Liver (tissue), 9 donors: ENCODE measurements around the gene UGT1A8. TPM values are rescaled to one million over a fixed set of nuclear protein-coding genes. Genes with fewer than 3 reads are reported as not detected.
"Not testable (repeated sequence)": the region's sequence is repeated elsewhere in the genome, so short reads cannot be mapped to it uniquely, and the experiment has no call there.

Experiments used
- DNase-seq: peaks from one replicate; pipeline ENCODE4 v3.0.0-alpha.2; 2017; ENCODE audit warnings: low spot score
- H3K27ac ChIP-seq, 2 donors: one replicate each; pipeline ENCODE4 v1.7.0; 2013; ENCODE audit warnings: inconsistent platforms in 2 of 2, low read length in 2 of 2, control low read depth in 1 of 2, low read depth in 1 of 2, mild to moderate bottlenecking in 1 of 2
- H3K27me3 ChIP-seq, 4 donors: one replicate each; pipeline versions ENCODE4 v1.6.1 to v1.7.0; 2013; ENCODE audit warnings: low read length in 3 of 4, inconsistent platforms in 1 of 4, mild to moderate bottlenecking in 1 of 4, moderate library complexity in 1 of 4; ENCODE audit not compliant: control insufficient read depth in 4 of 4, insufficient read depth in 4 of 4
- H3K36me3 ChIP-seq, 4 donors: one replicate each; pipeline versions ENCODE4 v1.6.1 to v1.7.0; 2013; ENCODE audit warnings: low read length in 3 of 4, mild to moderate bottlenecking in 3 of 4, low read depth in 1 of 4, moderate library complexity in 1 of 4; ENCODE audit not compliant: control insufficient read depth in 4 of 4, insufficient read depth in 3 of 4
- H3K4me1 ChIP-seq, 4 donors: one replicate each; pipeline versions ENCODE4 v1.6.1 to v1.7.0; 2013; ENCODE audit warnings: low read length in 3 of 4, mild to moderate bottlenecking in 3 of 4, moderate library complexity in 1 of 4; ENCODE audit not compliant: control insufficient read depth in 4 of 4, insufficient read depth in 4 of 4
- H3K4me3 ChIP-seq, 3 donors: one replicate each; pipeline versions ENCODE4 v1.6.1 to v1.7.0; 2013; ENCODE audit warnings: low read length in 3 of 3, control low read depth in 1 of 3, low read depth in 1 of 3, mild to moderate bottlenecking in 1 of 3
- H3K9ac ChIP-seq, 2 donors: one replicate each; pipeline ENCODE4 v1.7.0; 2013; ENCODE audit warnings: low read length in 2 of 2, mild to moderate bottlenecking in 2 of 2, moderate library complexity in 2 of 2, control low read depth in 1 of 2, low read depth in 1 of 2
- H3K9me3 ChIP-seq, 4 donors: one replicate each; pipeline versions ENCODE4 v1.6.1 to v1.7.0; 2013; ENCODE audit warnings: low read length in 3 of 4; ENCODE audit not compliant: control insufficient read depth in 4 of 4
- ATF3 ChIP-seq: IDR thresholded peaks from 2 replicates; pipeline ENCODE4 v1.6.1; 2016; ENCODE audit warnings: antibody characterized with exemption
- EGR1 ChIP-seq, 2 donors: IDR thresholded peaks; 2 replicates each; pipeline ENCODE4 v1.6.1; 2016 to 2018; ENCODE audit warnings: antibody characterized with exemption in 2 of 2, low read depth in 2 of 2
- FOXA1 ChIP-seq: IDR thresholded peaks from 2 replicates; pipeline ENCODE4 v1.6.1; 2016; ENCODE audit warnings: antibody characterized with exemption
- FOXA2 ChIP-seq: IDR thresholded peaks from 2 replicates; pipeline ENCODE4 v1.6.1; 2016; ENCODE audit warnings: antibody characterized with exemption
- GABPA ChIP-seq, 2 donors: IDR thresholded peaks in 1 of 2; conservative IDR thresholded peaks in 1 of 2; 2 replicates each; pipeline ENCODE4 v1.6.1; 2016; ENCODE audit warnings: antibody characterized with exemption in 2 of 2, mild to moderate bottlenecking in 1 of 2, moderate library complexity in 1 of 2
- HNF4A ChIP-seq, 2 donors: conservative IDR thresholded peaks; 2 replicates each; pipeline ENCODE4 v1.6.1; 2016; ENCODE audit warnings: antibody characterized with exemption in 2 of 2, mild to moderate bottlenecking in 2 of 2
- HNF4G ChIP-seq: IDR thresholded peaks from 2 replicates; pipeline ENCODE4 v1.6.1; 2016; ENCODE audit warnings: antibody characterized with exemption
- JUND ChIP-seq, 2 donors: IDR thresholded peaks; 2 replicates each; pipeline ENCODE4 v1.6.1; 2016; ENCODE audit warnings: antibody characterized with exemption in 2 of 2
- MAX ChIP-seq: IDR thresholded peaks from 2 replicates; pipeline ENCODE4 v1.6.1; 2016; ENCODE audit warnings: antibody characterized with exemption
- NR2F2 ChIP-seq: IDR thresholded peaks from 2 replicates; pipeline ENCODE4 v1.6.1; 2016; ENCODE audit warnings: antibody characterized with exemption
- RAD21 ChIP-seq, 2 donors: IDR thresholded peaks; 2 replicates each; pipeline ENCODE4 v1.6.1; 2016; ENCODE audit warnings: antibody characterized with exemption in 2 of 2, mild to moderate bottlenecking in 2 of 2
- RXRA ChIP-seq, 2 donors: IDR thresholded peaks; 2 replicates each; pipeline ENCODE4 v1.6.1; 2017 to 2018; ENCODE audit warnings: antibody characterized with exemption in 2 of 2, mild to moderate bottlenecking in 1 of 2
- SP1 ChIP-seq: IDR thresholded peaks from 2 replicates; pipeline ENCODE4 v1.6.1; 2018; ENCODE audit warnings: antibody characterized with exemption, mild to moderate bottlenecking
- TAF1 ChIP-seq: conservative IDR thresholded peaks from 2 replicates; pipeline ENCODE4 v1.6.1; 2016; ENCODE audit warnings: antibody characterized with exemption, mild to moderate bottlenecking
- YY1 ChIP-seq: IDR thresholded peaks from 2 replicates; pipeline ENCODE4 v1.6.1; 2016; ENCODE audit warnings: antibody characterized with exemption, mild to moderate bottlenecking
- ZBTB33 ChIP-seq: IDR thresholded peaks from 2 replicates; pipeline ENCODE4 v1.6.1; 2016; ENCODE audit warnings: antibody characterized with exemption
- WGBS: extraction: QIAGEN DNeasy Blood & Tissue Kit; methylation state at CpG from one replicate; pipeline ENCODE4 v1.1.7; 2013; 5-methylcytosine and 5-hydroxymethylcytosine counted together
- polyA plus RNA-seq, 2 donors: library from polyadenylated mRNA; stranded (reverse) in 1 of 2; unstranded in 1 of 2; fragments of 200-250 nt in 1 of 2; fragments of >200 nt in 1 of 2; fragmentation: Nextera tagmentation in 1 of 2; extraction: Ambion mirVana in 1 of 2; gene quantifications; one replicate each; pipeline versions ENCODE4 v1.2.1 to v1.2.3, GENCODE V29; 2013 to 2015
- total RNA-seq, 2 donors: library from RNA; depleted of rRNA; stranded (reverse); fragments of >200 nt; gene quantifications; one replicate each; pipeline ENCODE4 v1.2.3, GENCODE V29; 2014
- TF ChIP-seq, protein P1 (sequence below): IDR thresholded peaks from 2 replicates; pipeline ENCODE4 v1.6.1; 2016; ENCODE audit warnings: antibody characterized with exemption, mild to moderate bottlenecking
- TF ChIP-seq, protein P2 (sequence below): fragments of 150-350 bp; IDR thresholded peaks from 2 replicates; pipeline ENCODE4 v1.5.1; 2017; ENCODE audit warnings: improper control_type of control experiment, low read depth, low read length; ENCODE audit not compliant: missing input control
- donor health status: healthy.
- donor health status: healthy.
- donor health status: healthy.
- donor health status: healthy.
- donor health status: healthy.

UGT1A8 gene
- total and polyA plus RNA-seq, 4 donors, result 0.17 to 0.51 (median 0.48) TPM; not detected in 1

GRCh38 chr2:233700028-233700635 lies 82.7 kb downstream of the UGT1A8 start:
- 15% methylated on average over 1 of the region's 1 CpG for WGBS
- Histone ChIP-seq H3K4me1 (peaks cover 6 to 38% (median 18%) of the 10 kb centered on the region in 4 donors), H3K9me3 (no peaks in the 10 kb centered on the region), H3K36me3 (no peaks in the 10 kb centered on the region), H3K27me3 (no peaks in the 10 kb centered on the region), H3K9ac (no peak overlapping the region), H3K4me3 (no peak overlapping the region), H3K27ac (peak overlapping the region; percentile 83)
- DNase-seq, result no peak
- TF ChIP-seq TAF1 (no peak), FOXA2 (peak; percentile 86), NR2F2 (no peak), RXRA (IDR thresholded peaks at IDR 0.05) (peak; percentile 92 to 98), EGR1 (IDR thresholded peaks at IDR 0.05; ENCODE audit: low read depth in 2 of 2) (peak; percentile 39 to 41), RAD21 (IDR thresholded peaks at IDR 0.05) (peak; percentile 59 to 63), HNF4A (conservative IDR thresholded peaks at IDR 0.05) (peak; percentile 83 to 93), MAX (peak; percentile 85), HNF4G (no peak), YY1 (peak; percentile 82), FOXA1 (peak; percentile 72), JUND (IDR thresholded peaks at IDR 0.05) (peak; percentile 41 to 83), ZBTB33 (peak; percentile 95), SP1 (peak; percentile 86), ATF3 (peak; percentile 46), GABPA (IDR thresholded peaks at IDR 0.05 in 1 of 2, conservative IDR thresholded peaks at IDR 0.05 in 1 of 2) (peak in 1 of 2 donors; percentile 27)
- TF ChIP-seq, protein P1, sequence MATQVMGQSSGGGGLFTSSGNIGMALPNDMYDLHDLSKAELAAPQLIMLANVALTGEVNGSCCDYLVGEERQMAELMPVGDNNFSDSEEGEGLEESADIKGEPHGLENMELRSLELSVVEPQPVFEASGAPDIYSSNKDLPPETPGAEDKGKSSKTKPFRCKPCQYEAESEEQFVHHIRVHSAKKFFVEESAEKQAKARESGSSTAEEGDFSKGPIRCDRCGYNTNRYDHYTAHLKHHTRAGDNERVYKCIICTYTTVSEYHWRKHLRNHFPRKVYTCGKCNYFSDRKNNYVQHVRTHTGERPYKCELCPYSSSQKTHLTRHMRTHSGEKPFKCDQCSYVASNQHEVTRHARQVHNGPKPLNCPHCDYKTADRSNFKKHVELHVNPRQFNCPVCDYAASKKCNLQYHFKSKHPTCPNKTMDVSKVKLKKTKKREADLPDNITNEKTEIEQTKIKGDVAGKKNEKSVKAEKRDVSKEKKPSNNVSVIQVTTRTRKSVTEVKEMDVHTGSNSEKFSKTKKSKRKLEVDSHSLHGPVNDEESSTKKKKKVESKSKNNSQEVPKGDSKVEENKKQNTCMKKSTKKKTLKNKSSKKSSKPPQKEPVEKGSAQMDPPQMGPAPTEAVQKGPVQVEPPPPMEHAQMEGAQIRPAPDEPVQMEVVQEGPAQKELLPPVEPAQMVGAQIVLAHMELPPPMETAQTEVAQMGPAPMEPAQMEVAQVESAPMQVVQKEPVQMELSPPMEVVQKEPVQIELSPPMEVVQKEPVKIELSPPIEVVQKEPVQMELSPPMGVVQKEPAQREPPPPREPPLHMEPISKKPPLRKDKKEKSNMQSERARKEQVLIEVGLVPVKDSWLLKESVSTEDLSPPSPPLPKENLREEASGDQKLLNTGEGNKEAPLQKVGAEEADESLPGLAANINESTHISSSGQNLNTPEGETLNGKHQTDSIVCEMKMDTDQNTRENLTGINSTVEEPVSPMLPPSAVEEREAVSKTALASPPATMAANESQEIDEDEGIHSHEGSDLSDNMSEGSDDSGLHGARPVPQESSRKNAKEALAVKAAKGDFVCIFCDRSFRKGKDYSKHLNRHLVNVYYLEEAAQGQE, result peak; percentile 70
- TF ChIP-seq, protein P2, sequence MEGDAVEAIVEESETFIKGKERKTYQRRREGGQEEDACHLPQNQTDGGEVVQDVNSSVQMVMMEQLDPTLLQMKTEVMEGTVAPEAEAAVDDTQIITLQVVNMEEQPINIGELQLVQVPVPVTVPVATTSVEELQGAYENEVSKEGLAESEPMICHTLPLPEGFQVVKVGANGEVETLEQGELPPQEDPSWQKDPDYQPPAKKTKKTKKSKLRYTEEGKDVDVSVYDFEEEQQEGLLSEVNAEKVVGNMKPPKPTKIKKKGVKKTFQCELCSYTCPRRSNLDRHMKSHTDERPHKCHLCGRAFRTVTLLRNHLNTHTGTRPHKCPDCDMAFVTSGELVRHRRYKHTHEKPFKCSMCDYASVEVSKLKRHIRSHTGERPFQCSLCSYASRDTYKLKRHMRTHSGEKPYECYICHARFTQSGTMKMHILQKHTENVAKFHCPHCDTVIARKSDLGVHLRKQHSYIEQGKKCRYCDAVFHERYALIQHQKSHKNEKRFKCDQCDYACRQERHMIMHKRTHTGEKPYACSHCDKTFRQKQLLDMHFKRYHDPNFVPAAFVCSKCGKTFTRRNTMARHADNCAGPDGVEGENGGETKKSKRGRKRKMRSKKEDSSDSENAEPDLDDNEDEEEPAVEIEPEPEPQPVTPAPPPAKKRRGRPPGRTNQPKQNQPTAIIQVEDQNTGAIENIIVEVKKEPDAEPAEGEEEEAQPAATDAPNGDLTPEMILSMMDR, result no peak

DNA sequence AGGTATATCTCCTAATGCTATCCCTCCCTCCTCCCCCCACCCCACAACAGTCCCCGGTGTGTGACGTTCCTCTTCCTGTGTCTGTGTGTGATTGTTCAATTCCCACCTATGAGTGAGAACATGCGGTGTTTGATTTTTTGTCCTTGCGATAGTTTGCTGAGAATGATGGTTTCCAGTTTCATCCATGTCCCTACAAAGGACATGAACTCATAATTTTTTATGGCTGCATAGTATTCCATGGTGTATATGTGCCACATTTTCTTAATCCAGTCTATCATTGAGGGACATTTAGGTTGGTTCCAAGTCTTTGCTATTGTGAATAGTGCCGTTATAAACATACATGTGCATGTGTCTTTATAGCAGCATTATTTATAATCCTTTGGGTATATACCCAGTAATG lies 83.4 kb downstream of the UGT1A8 start:
- not testable (repeated sequence) for DNase-seq, H3K9me3 ChIP-seq, H3K4me3 ChIP-seq, H3K36me3 ChIP-seq, H3K9ac ChIP-seq, H3K27me3 ChIP-seq, H3K27ac ChIP-seq
- H3K4me1 ChIP-seq, result peaks cover 11 to 41% (median 22%) of the 10 kb centered on the region in 4 donors
- 82% methylated on average over 5 of the region's 5 CpGs for WGBS
